Breast epithelium (tissue), 4 donors: Measurements from ENCODE around the gene FARP1. TPM values are rescaled to one million over a fixed set of nuclear protein-coding genes. Genes with fewer than 3 reads are reported as not detected.

Experiments used
- DNase-seq, 2 donors: peaks; one replicate each; pipeline ENCODE4 v3.0.0-alpha.2; 2019; ENCODE audit warnings: low spot score in 2 of 2
- H3K27ac ChIP-seq, 2 donors: fragments of 200-600 bp; sonication (generic) in 1 of 2; one replicate each; pipeline ENCODE4 v1.5.1; 2016 to 2019; ENCODE audit warnings: mild to moderate bottlenecking in 1 of 2
- H3K27me3 ChIP-seq, 2 donors: fragments of 200-600 bp; sonication (generic) in 1 of 2; one replicate each; pipeline versions ENCODE4 v1.5.1 to v1.6.0; 2017 to 2019; ENCODE audit warnings: control low read depth in 1 of 2, mild to moderate bottlenecking in 1 of 2
- H3K36me3 ChIP-seq: fragments of 200-600 bp; one replicate; pipeline ENCODE4 v1.5.1; 2019
- H3K4me1 ChIP-seq, 2 donors: fragments of 200-600 bp; sonication (generic); one replicate each; pipeline ENCODE4 v1.5.1; 2016 to 2019; ENCODE audit warnings: control low read depth in 1 of 2
- H3K4me3 ChIP-seq, 3 donors: fragments of 200-600 bp; sonication (generic); 1 replicate in 2 of 3; 2 replicates in 1 of 3; pipeline ENCODE4 v1.5.1; 2016 to 2019; ENCODE audit warnings: mild to moderate bottlenecking in 3 of 3, moderate library complexity in 2 of 3
- H3K9me3 ChIP-seq, 2 donors: fragments of 200-600 bp; sonication (generic) in 1 of 2; one replicate each; pipeline ENCODE4 v1.5.1; 2016 to 2019; ENCODE audit warnings: control low read depth in 1 of 2
- POLR2A ChIP-seq: fragments of 450-650 bp; IDR thresholded peaks from one replicate; pipeline ENCODE4 v1.6.1; 2016; ENCODE audit warnings: antibody characterized with exemption, mild to moderate bottlenecking, moderate library complexity
- POLR2AphosphoS5 ChIP-seq, 3 donors: sonication (generic); formaldehyde crosslinking; IDR thresholded peaks; one replicate each; pipeline ENCODE4 v1.6.1; 2017; ENCODE audit warnings: antibody characterized with exemption in 3 of 3
- intact Hi-C: fragments of 100-400 bp; cut with DNase I; formaldehyde crosslinking; loops from one replicate; pipeline ENCODE4 v1.15.1; 2023; ENCODE audit warnings: low total_unique reads
- total RNA-seq, 3 donors: library from RNA; depleted of rRNA; stranded (reverse); fragments of >200 nt; gene quantifications; one replicate each; pipeline ENCODE4 v1.1.0, GENCODE V29; 2016
- TF ChIP-seq, protein P1 (sequence below), 3 donors: fragments of 450-650 bp; IDR thresholded peaks; one replicate each; pipeline ENCODE4 v1.5.1; 2016 to 2017; ENCODE audit warnings: antibody characterized with exemption in 3 of 3, mild to moderate bottlenecking in 3 of 3, moderate library complexity in 3 of 3

Gene FARP1
- total RNA-seq, 3 donors from 2014 or later: 29.8 to 97.3 (median 80.1) TPM

DNA sequence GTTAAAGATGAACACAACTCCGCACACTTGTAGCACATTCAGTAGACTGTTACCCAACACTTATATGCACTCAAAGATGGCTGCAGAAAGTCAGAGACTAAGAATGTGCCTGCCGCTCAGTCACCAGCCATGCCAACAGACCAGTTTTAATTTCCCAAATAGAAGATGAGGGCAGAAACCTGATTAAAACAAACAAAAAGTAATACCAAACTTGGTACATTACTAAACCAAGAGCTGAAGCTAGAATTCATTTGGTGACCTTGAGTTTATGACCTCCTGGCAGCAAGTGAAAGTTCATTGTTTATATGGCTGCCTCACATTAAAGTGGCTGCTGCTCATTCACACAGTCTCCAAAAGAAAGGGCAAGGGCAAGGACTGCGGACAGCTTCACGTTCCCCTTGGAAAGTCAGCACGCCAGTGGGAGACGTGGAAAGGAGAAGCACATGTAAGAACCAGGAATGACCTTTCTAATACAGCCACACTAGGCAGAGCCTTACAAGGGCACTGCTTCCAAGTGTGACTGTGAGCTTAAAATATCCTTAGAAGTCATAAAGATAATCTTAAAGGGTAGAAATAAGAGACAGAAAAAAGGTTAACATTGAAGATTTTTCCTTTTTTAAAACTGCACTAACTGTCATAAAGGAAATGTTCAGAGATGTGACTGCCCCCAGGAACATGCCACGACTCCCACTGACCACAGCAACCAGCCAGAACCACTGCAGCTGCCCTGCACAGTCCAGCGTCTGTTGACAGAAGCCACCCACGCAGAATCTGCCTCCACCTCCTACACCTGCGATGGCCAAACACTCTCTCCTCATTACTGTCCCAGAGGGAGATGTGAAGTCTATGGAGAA lies 360.5 kb downstream of the FARP1 start:
- Histone ChIP-seq H3K9me3 (no peaks in the 10 kb centered on the region), H3K36me3 (no peaks in the 10 kb centered on the region), H3K27me3 (no peaks in the 10 kb centered on the region), H3K4me1 (peaks cover 3 to 41% of the 10 kb centered on the region in 2 donors), H3K27ac (peak overlapping the region; percentile 27 to 44), H3K4me3 (no peak overlapping the region)
- intact Hi-C loops: loop anchor here (10.0 kb wide), 1 partner anchor 71 kb away; the partner anchor contains the start of gene STK24
- DNase-seq: no peak
- TF ChIP-seq POLR2A (no peak), POLR2AphosphoS5 (IDR thresholded peaks at IDR 0.05) (no peak)
- TF ChIP-seq, protein P1, sequence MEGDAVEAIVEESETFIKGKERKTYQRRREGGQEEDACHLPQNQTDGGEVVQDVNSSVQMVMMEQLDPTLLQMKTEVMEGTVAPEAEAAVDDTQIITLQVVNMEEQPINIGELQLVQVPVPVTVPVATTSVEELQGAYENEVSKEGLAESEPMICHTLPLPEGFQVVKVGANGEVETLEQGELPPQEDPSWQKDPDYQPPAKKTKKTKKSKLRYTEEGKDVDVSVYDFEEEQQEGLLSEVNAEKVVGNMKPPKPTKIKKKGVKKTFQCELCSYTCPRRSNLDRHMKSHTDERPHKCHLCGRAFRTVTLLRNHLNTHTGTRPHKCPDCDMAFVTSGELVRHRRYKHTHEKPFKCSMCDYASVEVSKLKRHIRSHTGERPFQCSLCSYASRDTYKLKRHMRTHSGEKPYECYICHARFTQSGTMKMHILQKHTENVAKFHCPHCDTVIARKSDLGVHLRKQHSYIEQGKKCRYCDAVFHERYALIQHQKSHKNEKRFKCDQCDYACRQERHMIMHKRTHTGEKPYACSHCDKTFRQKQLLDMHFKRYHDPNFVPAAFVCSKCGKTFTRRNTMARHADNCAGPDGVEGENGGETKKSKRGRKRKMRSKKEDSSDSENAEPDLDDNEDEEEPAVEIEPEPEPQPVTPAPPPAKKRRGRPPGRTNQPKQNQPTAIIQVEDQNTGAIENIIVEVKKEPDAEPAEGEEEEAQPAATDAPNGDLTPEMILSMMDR (IDR thresholded peaks at IDR 0.05): no peak

- Histone ChIP-seq H3K4me3 (no peak overlapping the region), H3K9me3 (no peaks in the 10 kb centered on the region), H3K27me3 (no peaks in the 10 kb centered on the region), H3K4me1 (peaks cover 3 to 46% of the 10 kb centered on the region in 2 donors), H3K36me3 (no peaks in the 10 kb centered on the region), H3K27ac (peak overlapping the region; percentile 13 to 27)
- TF ChIP-seq POLR2AphosphoS5 (IDR thresholded peaks at IDR 0.05) (no peak), POLR2A (no peak)
- TF ChIP-seq, protein P1 (IDR thresholded peaks at IDR 0.05): no peak
- intact Hi-C loops: loop anchor here (10.0 kb wide), 1 partner anchor 71 kb away; the partner anchor contains the start of gene STK24
- DNase-seq: no peak
These were observed 361.1 kb downstream of the FARP1 start for GRCh38 chr13:98504029-98504351.

DNA sequence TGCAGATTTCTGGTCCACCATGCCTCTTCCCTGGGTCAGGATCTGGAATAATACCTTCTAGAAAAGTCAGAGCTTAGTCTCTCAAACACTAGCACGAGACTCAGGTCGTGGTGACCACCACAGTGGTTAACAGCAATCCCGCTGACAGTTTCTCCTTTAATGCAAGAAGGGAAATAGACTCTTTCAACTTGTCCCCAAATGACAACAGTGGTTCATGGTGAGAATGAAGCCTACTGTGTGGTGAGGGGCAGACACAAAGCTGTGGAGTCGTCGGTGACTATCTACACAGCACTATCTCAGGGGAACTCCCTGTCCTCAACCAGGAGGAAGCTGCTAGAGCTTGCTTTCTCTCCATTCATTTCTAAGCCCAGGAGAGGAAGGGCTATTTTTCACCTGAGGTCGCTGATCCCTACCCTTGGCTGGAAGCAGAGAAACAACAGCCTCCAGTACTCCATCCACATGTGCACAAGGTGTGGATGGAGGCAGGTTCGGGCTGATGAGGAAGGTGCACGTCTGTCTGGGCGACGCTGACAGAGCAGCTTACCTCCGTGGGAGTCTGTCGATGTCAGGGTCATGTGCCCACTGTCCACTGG lies 361.6 kb downstream of the FARP1 start:
- no peak for DNase-seq
- Histone ChIP-seq H3K4me3 (no peak overlapping the region), H3K4me1 (peaks cover 3 to 48% of the 10 kb centered on the region in 2 donors), H3K36me3 (no peaks in the 10 kb centered on the region), H3K9me3 (no peaks in the 10 kb centered on the region), H3K27me3 (no peaks in the 10 kb centered on the region), H3K27ac (peak overlapping the region in 1 of 2 donors; percentile 13)
- intact Hi-C loops: loop anchor here (10.0 kb wide), 1 partner anchor 70 kb away; the partner anchor contains the start of gene STK24
- TF ChIP-seq POLR2AphosphoS5 (IDR thresholded peaks at IDR 0.05) (no peak), POLR2A (no peak)
- TF ChIP-seq, protein P1 (IDR thresholded peaks at IDR 0.05): no peak

Other genes starting within 250 kb of the FARP1 start
- gene IPO5, start 189.4 kb upstream of the FARP1 start, total RNA-seq: 100 to 1,000 TPM in 2 of 3 donors, 10 to 100 TPM in 1; 97.6 to 157 (median 137) TPM
- gene RNF113B, start 34.2 kb downstream of the FARP1 start, total RNA-seq: not detected